HG03103 (cell line): ENCODE data around the gene TMEM191C.
"Not testable (repeated sequence)": the region's sequence is repeated elsewhere in the genome, so short reads cannot be mapped to it uniquely, and the experiment has no call there.

Experiments used
- ATAC-seq: cut with Tn5 transposase; IDR thresholded peaks from one replicate; pipeline ENCODE4 v1.9.1; 2021; ENCODE audit warnings: low read depth; ENCODE audit not compliant: unreplicated experiment

TMEM191C gene

DNA sequence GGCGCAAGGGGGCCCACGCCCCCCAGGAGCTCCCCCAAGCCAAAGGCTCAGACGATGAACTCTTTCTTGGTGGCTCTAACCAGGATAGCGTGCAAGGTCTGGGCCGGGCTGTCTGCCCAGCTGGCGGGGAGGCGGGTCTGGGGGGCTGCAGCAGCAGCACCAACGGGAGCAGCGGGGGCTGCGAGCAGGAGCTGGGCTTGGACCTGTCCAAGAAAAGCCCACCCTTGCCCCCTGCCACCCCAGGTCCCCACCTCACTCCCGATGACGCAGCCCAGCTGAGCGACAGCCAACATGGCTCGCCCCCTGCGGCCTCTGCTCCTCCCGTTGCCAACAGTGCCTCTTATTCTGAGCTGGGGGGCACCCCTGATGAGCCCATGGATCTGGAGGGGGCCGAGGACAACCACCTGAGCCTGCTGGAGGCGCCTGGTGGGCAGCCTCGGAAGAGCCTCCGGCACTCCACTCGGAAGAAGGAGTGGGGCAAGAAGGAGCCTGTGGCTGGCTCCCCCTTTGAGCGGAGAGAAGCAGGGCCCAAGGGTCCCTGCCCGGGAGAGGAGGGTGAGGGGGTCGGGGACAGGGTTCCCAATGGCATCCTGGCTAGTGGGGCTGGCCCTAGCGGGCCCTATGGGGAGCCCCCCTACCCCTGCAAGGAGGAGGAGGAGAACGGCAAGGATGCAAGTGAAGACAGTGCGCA lies 21.6 kb upstream of the TMEM191C start:
- ATAC-seq: no peak

DNA sequence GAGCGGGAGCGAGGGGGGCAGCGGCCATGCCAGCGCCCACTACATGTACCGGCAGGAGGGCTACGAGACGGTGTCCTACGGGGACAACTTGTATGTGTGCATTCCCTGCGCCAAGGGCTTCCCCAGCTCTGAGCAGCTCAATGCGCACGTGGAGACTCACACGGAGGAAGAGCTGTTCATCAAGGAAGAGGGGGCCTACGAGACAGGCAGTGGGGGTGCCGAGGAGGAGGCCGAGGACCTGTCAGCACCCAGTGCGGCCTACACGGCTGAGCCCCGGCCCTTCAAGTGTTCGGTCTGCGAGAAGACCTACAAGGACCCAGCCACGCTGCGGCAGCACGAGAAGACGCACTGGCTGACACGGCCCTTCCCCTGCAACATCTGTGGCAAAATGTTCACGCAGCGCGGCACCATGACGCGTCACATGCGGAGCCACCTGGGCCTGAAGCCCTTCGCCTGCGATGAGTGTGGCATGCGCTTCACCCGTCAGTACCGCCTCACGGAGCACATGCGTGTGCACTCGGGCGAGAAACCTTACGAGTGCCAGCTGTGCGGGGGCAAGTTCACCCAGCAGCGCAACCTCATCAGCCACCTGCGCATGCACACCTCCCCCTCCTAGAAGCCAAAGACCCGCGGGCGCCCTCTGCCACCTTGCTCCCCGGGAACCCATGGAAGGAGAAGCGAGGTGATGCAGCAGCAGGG lies 20.9 kb upstream of the TMEM191C start:
- no peak for ATAC-seq

DNA sequence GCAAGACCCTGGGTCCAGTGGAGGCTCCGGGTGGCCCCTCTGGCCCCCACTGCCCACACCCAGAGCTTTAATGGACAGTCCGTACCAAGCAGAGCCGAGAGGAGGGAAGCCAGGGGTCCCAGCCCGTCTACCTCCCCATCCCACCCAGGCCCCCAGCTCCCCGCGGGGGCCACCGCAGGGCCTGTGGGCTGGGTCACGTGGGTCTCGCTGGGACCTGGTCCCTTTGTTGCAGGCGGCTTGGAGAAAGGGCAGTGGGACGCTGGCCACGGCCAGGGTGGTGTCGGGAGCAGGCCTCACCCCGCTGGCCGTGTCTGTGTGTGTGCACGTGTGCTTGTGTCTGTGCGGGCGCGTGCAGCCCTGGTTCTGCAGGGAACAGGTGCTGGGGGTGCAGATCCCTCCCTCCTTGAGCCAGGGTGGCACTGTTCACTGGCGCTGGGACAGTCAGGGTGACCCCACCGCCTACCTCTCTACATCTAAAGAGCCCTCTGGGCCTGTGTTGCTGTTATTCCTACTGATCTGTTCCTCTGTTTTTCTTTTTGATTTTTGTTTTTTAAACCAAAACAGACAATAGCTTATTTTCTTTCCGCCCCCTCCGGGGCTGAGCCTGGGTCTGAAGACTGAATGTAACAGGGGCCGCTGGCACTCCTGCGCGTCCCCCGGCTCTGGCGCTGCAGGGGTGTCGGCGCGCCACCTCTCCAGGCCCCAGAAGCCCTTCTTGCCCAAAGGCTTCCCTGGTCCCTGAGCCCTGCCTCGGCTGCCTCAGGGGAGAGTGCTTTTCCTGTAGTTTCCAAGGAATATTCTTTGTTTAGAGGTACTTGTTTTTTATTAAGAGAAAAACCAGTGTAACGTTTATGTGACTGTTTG lies 20.1 kb upstream of the TMEM191C start:
- ATAC-seq: no peak

DNA sequence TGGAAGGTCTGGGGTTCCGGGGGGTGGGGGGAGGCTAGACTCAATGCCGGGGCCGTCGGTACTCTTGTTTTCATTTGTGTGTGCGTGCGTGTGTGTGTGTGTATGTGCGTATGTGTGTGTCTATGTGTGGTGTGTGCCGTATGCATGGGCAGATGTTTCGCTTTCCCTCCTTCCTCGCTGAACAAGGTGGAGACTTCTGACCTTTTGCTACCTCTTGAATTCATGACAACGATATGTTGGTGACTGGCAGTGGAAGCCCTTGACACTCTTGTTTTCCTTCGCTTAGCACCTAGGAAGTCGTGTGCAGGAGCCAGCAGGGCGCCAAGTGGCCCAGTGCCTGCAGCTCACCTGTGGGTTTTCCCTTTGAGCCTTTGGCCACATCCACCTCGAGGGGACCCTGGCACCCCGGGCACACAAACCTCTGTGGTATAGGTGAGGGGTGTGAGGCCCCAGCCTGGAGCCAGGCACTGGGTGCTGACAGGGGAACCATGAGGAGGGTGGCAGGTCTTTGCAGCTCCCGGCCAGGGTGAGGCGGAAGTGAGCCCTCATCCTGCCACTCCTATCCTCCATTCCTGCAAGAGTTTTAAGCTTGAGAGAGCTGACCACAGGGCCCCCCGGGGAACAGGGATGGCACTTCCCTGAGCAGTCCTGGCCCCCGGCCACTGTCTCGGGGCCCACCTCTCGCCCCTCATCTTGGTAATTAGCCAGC lies 19.3 kb upstream of the TMEM191C start:
- ATAC-seq: no peak

DNA sequence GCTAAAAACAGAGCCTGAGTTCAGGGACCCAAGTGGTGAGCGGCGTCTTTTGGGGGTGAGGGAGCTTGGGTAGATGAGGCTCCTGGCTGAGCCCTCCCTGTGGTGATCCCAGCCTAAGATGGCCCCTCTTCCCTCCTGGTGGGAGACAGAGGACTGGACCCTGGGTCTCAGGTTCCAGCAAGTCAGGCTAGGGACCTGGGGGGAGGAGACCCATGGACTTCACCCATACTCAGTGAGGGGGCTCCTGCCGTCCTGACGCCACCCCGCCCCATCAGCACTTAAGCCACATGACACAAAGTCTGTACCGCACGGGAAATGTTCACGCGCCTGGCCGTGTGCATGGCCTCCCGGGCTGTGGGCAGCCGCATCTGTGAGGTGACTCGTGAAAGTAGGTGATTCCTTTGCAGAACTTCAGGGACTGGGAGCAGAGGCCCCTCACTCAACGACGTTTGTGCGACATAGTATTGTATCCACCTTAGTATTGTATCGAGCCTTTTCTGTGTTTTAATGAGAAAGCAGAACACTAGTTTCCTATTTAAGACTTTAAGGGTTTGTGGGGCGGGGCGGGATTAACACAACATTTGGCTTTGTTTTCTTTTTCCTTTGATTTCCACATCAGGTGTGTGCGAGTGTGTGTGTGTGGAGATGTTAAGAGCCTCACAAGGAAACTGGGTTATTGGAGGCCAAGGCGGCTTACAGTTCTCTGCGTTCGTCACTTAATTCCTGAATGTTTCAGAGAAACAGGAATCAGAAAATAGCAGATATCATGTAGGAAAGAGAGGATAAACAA lies 18.4 kb upstream of the TMEM191C start:
- no peak for ATAC-seq

DNA sequence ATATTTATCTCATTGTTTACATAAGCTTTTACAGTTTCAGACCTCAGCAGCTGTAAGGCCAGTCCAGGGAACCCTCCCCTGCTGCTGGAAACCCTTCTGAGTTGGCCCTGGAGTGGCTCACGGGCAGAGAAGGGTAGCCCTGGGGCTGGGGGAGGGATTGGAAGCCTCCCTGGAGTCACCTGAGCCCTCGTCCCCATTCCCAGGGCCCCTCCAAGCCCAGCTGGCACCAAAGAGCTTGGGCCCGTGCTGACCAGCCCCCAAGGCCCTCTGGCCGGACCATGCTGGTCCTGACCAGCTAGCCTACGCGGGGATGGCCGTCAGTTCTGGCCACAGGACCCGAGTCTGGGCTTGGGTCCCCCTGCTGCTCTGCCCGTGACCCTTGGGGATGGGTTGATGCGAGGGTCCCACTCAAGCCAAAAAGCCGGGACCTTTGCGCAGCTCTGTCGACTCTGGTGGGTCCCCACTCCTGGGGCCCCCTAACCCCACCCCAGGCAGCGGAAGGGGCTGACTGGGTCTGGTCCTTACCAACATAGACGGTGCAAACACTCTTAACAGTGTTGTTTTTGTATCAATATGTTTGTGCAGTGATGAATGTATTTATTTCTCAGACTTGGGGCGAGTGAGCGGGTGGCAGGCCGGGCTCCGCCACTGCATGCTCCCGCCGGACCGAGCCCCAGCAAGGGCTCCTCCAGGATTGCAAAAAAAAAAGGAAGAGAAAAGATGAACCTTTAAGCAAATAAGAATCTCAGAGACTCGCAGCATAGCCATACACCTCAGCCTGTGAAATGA lies 17.5 kb upstream of the TMEM191C start:
- ATAC-seq: no peak

DNA sequence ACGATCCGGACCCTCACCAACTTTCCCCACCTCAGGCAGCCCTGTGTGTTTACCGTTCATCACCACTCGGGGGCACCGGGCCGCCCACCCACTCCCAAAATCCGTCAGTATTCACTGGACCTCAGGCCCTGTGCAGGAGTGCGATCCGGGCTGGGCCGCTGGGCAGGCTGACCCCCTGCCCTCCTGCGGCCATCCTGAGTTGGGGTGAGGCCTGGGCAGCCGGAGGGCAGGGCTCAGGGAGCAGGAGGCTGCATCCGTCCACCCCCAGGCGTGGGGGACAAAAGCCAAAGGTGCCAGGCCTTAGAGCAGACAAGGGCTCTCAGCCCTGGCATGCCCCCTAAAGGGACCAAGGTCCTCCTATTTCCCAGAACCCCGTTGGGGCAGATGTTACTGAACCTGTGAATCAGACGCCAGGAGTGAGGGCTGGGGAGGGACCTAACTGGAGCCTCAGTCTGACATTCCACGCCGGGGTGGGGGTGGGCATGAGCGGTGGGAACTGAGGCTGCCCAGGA lies 16.8 kb upstream of the TMEM191C start:
- ATAC-seq: no peak

DNA sequence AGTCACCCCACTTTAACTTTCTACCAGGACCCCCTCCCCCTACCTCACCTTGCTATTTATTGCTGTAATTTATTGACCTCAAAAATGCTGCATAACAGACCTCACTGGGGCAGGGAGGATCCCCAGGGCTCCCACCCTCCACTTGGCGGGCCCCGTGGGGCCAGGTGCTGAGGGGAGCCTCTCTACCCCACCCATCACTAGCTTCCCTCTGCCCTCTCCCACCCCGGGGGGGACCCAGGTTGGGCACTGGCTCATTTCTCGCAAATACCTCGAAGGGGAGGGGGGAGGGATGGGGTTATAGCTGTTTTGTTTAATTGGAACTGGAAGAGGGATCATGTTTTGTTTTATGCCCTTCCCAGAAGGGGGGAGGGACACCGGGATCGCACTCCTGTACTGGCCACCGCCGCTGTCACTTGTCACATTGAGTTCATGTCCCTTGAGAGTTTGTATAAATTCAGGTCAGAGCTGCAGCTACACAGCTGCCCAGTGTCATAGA lies 16.3 kb upstream of the TMEM191C start:
- no peak for ATAC-seq

DNA sequence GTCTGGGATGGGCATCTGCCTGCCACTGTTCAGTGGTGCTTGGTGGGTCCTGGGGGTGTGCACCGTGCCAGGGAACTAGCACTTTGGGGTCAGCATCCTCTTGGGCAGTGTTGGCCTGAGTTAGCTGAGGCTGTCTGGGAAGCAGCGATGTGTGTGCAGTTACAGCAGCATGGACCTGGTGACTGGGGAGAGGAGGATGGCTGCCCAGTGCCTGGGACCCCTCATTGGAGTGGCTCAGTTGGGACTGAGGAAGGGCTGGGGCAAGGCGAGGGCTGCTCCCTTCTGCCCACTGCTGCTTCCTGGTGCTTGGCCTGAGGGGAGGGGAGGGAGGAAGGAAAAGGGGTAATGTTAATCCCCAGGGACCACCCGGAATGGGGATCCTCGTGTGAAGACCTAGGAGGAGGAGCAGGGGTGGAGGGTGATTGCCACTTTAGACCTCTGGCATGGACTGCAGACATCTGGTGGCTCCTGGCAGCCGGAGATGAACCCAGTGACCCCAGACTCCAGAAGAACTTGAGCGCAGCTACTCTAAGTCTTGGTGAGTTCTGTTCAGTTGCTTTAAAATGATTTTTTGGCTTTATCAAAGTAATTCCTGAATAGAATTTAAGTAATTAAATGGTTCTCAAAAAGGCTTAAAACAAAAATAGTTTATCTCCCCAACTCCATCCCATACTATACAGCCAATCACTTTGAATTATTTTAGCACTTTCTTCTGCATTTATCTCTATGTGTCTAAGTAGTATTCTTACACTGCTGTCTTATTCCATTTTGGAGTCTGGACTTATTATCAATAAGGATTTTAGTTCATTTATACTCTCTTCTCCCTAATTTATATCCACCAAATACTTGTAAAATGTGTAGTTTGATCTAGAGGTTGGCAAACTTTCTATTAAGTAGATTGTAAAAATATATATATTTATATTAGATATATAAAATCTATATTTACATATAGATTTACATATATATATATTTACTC lies 15.4 kb upstream of the TMEM191C start:
- no peak for ATAC-seq

DNA sequence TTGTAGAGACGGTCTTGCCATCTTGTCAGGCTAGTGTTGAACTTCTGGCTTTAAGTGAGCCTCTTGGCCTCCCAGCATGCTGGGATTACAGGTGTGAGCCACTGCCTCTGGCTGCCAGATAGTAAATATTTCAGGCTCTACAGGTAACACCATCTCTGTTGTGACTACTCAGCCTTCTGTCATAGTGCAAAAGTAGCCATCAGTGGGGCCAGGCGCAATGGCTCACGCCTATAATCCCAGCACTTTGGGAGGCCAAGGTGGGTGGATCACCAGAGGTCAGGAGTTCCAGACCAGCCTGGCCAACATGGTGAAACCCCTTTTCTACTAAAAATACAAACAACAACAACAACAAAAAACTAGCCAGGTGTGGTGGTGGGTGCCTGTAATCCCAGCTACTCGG lies 14.5 kb upstream of the TMEM191C start:
- ATAC-seq: not testable (repeated sequence)

DNA sequence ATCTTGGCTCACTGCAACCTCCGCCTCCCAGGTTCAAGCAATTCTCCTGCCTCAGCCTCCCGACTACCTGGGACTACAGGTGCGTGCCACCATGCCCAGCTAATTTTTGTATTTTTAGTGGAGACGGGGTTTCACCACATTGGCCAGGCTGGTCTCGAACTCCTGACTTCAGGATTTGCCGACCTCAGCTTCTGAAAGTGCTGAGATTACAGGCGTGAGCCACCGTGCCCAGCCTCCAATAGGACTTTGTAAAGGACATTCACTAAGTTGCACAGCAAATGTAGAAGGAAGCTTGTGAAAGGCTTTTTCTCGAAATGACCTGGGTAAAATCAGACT lies 12.2 kb upstream of the TMEM191C start:
- not testable (repeated sequence) for ATAC-seq

DNA sequence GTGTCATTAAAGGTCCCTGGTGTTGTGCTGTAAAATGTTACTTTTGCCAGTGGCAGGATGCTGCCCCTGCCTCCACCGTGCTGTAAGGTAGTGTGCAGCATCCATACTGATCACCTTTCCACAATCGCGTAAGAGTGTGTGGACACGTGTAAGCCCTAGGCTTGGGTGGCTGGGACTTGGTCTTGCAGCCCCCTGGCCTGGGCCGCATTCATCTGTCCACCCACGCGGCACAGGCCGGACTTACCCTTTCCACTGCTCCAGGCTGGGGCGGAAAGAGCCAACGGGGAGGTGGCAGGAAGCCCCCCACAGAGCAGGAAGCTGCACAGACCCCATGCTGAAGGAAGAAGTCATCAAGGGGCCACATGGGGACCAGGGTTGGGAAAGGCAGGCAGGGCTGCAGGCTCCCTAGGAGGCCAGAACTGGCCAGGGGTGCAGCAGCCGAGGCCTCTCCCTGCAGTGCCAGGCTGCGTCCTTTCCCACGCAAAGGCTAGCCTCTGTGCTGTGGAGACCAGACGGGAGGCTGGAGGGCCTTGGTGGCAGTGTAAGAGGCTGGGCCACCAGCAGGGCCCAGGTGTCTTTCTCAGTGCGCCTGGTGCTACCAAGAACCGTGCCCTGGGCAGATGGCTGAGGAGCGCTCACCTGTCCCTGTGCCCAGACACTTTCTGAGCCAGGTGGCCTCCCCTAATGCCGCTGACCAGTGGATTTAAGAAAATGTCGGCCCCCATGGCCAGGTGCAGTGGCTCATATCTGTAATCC lies 11.7 kb upstream of the TMEM191C start:
- ATAC-seq: no peak

DNA sequence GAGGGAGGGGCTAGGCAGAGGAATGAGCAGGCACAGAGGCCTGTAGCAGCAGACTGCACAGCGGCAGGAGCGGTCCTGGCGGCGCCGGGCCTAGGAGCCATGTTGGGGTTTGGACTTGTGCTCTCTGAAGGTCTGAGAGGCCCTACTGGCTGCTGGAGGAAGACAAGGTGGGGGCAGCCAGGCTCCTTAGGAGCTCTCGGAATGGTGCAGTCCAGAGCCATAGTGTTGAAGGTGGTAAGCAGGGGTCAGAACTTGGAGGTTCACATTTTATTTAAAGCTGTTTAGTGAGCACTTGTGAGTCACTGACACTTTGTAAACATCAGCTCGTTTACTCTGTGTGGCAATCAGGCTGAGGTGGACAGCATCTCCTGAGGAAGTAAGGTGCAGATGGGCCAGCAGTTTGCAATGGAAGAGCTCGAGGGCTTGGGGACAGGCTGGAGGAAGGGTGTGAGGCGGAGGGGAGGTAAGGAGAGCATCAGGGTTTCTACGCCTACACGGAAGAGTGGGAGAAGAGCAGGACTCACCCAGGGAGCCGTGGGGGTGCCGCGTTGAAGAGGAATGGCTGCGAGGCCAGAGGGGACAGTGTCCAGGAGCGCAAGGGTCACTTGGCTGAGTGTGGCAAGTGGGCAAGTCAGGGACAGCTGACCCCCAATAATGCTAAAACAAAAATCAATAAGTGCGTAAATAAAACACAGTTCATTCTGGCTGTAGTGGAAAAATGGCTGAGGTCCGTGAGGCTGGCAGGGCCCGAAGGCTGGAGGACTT lies 10.0 kb upstream of the TMEM191C start:
- no peak for ATAC-seq

DNA sequence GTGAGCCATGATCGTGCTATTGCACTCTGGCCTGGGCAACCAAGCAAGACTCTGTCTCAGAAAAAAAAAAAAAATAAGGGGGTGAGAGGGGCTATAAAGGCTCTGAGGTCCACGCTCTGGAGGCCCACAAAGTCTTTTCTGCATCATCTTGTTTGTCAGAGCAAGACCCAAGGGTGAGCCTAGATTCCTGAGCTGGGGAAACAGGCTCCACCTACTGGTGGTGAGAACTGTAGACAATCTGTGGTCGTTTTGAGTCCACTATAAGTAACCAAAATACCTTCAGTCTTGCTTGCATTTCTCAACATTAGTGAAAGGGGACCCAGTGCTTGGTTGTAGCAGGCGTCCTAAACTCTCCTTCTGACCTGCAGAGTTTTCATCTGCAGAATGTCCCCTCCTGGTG lies 4.5 kb upstream of the TMEM191C start:
- ATAC-seq: not testable (repeated sequence)

DNA sequence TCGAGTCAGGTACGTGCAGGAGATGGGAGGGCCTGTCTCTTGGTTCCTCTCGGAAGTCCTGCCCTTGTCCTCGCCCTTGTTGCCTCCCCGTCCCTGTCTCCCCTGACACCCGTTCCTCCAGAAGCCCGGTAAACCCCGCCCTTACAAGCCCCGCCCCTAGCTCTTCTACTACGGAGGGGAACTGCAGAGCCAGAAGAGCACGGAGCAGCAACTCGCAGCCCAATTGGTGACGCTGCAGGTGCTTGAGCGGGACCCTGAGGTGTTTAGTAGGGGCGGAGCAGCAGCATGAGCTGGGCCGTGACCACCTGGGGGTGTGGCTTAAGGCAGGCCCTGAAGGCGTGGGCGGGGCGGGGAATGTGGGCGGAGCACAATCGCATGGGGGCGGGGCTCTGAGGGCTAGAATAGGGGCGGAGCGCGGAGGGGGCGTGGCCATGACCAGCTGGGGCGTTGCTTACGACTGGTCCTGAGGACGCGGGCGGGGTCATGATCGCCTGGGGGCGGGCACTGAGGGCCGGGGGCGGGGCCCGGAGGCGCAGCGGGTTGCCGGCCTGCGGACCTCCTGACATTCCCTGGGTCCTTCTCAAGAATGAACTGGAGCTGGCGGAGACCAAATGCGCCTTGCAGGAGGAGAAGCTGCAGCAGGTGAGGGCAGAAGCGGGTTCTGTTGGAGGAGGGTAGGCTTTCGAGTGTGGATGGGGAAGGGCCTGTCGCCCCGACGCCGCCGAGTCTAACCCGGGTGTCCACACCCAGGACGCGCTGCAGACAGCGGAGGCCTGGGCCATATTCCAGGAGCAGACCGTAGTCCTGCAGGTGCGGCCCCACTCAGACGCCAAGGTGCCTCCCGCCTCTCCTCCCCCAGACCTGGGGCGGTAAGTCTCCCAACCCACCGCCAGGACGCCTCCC lies 1.3 kb downstream of the TMEM191C start:
- ATAC-seq: peak; percentile 75
